Activated T-cell treated with anti-CD3 and anti-CD28 coated beads, Interleukin-2, amount 50 U/mL, for 72 hours (primary cell): ENCODE data around the gene COX20. TPM values are rescaled to one million over a fixed set of nuclear protein-coding genes. Genes with fewer than 3 reads are reported as not detected.

Experiments
- ATAC-seq, 2 donors: fragments of 150-1000 bp; cut with Tn5 transposase; replicated peaks in 1 of 2; 2 replicates each; pipeline ENCODE4 v1.10.0; 2021; ENCODE audit warnings: moderate library complexity in 2 of 2, mild to moderate bottlenecking in 1 of 2
- DNase-seq, 2 donors: peaks; one replicate each; pipeline ENCODE4 v3.0.0; 2021 to 2022; ENCODE audit warnings: mixed read lengths in 1 of 2
- H3K27ac Mint-ChIP-seq: one replicate; pipeline ENCODE4 v1.8.0; 2022; ENCODE audit warnings: mild to moderate bottlenecking, moderate library complexity, mixed read lengths
- H3K27me3 Mint-ChIP-seq: one replicate; pipeline ENCODE4 v1.8.0; 2022; ENCODE audit warnings: low read depth, mixed read lengths
- H3K36me3 Mint-ChIP-seq, 2 donors: one replicate each; pipeline ENCODE4 v1.8.0; 2022; ENCODE audit warnings: mixed read lengths in 2 of 2, mild to moderate bottlenecking in 1 of 2; ENCODE audit not compliant: insufficient read depth in 2 of 2
- H3K4me1 Mint-ChIP-seq: one replicate; pipeline ENCODE4 v1.8.0; 2022; ENCODE audit warnings: low read depth, mixed read lengths
- H3K4me3 Mint-ChIP-seq, 2 donors: one replicate each; pipeline ENCODE4 v1.8.0; 2022; ENCODE audit warnings: mild to moderate bottlenecking in 2 of 2, mixed read lengths in 2 of 2, moderate library complexity in 2 of 2
- H3K9me3 Mint-ChIP-seq, 2 donors: one replicate each; pipeline ENCODE4 v1.8.0; 2022; ENCODE audit warnings: mixed read lengths in 2 of 2
- total RNA-seq, 2 donors: library from RNA; stranded (reverse); gene quantifications; one replicate each; pipeline ENCODE4 v1.2.3, GENCODE V29; 2022

Gene COX20
- total RNA-seq, 2 donors from 2014 or later, result 9.8 to 12.1 TPM

DNA sequence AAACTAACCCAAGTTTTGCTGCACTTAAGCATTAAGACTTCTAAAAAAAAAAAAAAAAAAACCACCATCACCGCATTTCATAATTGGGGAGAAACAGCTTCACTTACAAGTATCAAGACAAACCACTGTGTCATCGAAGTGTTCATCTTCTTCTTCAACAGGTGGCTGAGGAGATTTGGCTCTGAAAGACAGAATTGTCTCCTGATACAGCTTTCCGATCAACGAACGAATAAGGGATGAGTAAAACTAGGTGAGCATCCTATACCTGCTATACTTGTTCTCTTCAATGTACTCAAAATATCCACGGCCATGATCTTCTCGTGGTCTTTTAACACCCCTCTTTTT is 26.9 kb downstream of the COX20 start:
- Mint-ChIP-seq H3K4me1 (peaks cover 75% of the 10 kb centered on the region), H3K27me3 (no peaks in the 10 kb centered on the region), H3K9me3 (no peaks in the 10 kb centered on the region), H3K36me3 (peaks cover 22 to 59% of the 10 kb centered on the region in 2 donors), H3K4me3 (peak overlapping the region; percentile 96 to 99), H3K27ac (peak overlapping the region; percentile 99)
- no peak for ATAC-seq
- no peak for DNase-seq

GRCh38 chr1:244862699-244863490 is 27.4 kb downstream of the COX20 start:
- H3K36me3 Mint-ChIP-seq, result peaks cover 21 to 53% of the 10 kb centered on the region in 2 donors
- no peaks in the 10 kb centered on the region for H3K27me3 Mint-ChIP-seq
- H3K4me1 Mint-ChIP-seq, result peaks cover 70% of the 10 kb centered on the region
- DNase-seq (peak; percentile 94), ATAC-seq (peak; percentile 70 to 78)
- no peaks in the 10 kb centered on the region for H3K9me3 Mint-ChIP-seq
- peak overlapping the region; percentile 96 to 99 for H3K4me3 Mint-ChIP-seq
- H3K27ac Mint-ChIP-seq, result peak overlapping the region; percentile 99

- peak overlapping the region; percentile 97 for H3K27ac Mint-ChIP-seq
- ATAC-seq, result peak in 1 of 2 donors; percentile 2
- H3K9me3 Mint-ChIP-seq, result no peaks in the 10 kb centered on the region
- no peaks in the 10 kb centered on the region for H3K27me3 Mint-ChIP-seq
- H3K4me3 Mint-ChIP-seq, result peak overlapping the region; percentile 98 to 99
- peaks cover 20 to 46% of the 10 kb centered on the region in 2 donors for H3K36me3 Mint-ChIP-seq
- H3K4me1 Mint-ChIP-seq, result peaks cover 62% of the 10 kb centered on the region
- peak in 1 of 2 donors; percentile 43 for DNase-seq
Observed at GRCh38 chr1:244863491-244864252, 28.2 kb downstream of the COX20 start.

DNA sequence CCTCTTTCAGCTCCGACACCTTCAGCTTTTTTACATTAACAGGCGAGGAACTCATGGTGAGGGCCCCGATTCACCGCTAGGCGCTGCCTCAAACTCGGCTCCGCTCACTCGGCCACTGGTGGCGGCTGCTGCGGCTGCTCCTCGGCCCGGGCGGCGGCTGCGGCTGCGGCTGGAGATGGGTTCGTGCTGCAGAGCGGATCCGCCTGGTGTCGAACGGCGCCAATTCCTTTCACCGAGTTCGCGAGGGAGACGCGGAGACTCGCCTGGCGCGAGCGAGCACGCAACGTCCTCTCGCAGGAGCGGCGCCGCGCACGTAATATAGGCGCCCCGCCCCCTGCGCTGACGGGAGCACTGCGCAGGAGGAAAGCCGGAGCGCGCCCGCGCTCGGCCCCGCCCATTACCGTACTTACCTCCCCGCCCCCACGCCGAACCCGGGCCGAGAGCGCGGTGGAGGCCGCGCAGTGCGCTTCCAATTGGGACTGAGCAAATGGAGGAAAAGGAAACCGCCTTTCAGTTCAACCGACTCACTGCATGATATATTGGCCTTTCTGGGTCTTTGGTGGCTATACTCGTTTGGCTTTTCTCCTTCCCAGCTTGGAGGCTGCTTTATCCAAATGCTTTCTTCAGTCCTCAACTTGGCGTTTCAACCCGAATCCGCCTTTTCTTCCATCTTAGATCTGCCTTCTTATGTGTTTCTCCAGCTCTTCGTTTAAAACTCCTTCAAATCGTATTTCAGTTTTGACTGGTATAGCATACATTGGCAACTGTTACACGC is 29.0 kb downstream of the COX20 start, which contains the start of gene HNRNPU:
HNRNPU (minus strand) TSS at position 291 of the 775 bp plus-strand sequence; CDS start at position 55, 236 bp downstream.
- no peaks in the 10 kb centered on the region for H3K9me3 Mint-ChIP-seq
- DNase-seq (peak; percentile 97 to 98), ATAC-seq (peak; percentile 73 to 77)
- H3K27ac Mint-ChIP-seq, result peak within 1 kb of the TSS; percentile 97
- peaks cover 54% of the 10 kb centered on the region for H3K4me1 Mint-ChIP-seq
- H3K27me3 Mint-ChIP-seq, result no peaks in the 10 kb centered on the region
- peaks cover 20 to 39% of the 10 kb centered on the region in 2 donors for H3K36me3 Mint-ChIP-seq
- peak within 1 kb of the TSS; percentile 98 for H3K4me3 Mint-ChIP-seq

GRCh38 chr1:244865028-244865371 is 29.5 kb downstream of the COX20 start:
- H3K36me3 Mint-ChIP-seq, result peaks cover 18 to 34% of the 10 kb centered on the region in 2 donors
- H3K27me3 Mint-ChIP-seq, result no peaks in the 10 kb centered on the region
- H3K4me1 Mint-ChIP-seq, result peaks cover 48% of the 10 kb centered on the region
- H3K4me3 Mint-ChIP-seq, result peak overlapping the region; percentile 98
- H3K27ac Mint-ChIP-seq, result peak overlapping the region; percentile 97
- no peaks in the 10 kb centered on the region for H3K9me3 Mint-ChIP-seq
- ATAC-seq (no peak), DNase-seq (peak; percentile 25 to 41)

DNA sequence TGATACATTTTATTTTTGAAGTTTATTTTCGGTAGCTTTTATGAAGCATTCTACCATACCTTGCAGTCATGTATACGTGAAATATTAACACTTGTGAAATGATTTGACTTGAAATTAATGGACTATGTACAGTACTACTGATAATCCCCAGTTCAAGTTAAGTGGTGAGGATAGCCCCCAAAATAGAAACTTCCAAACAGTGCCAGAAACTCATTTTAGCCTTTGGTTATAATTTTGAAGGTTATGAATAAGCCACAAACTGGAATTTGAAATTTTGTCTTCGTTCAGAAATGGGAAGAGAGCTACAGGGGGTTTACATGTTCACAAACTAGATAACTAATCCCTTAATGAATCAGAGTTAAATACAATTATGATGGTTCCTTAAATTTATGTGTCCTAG is 30.4 kb downstream of the COX20 start:
- Mint-ChIP-seq H3K4me1 (peaks cover 40% of the 10 kb centered on the region), H3K27ac (peak overlapping the region; percentile 97), H3K27me3 (no peaks in the 10 kb centered on the region), H3K4me3 (peak overlapping the region; percentile 98), H3K36me3 (peaks cover 16 to 26% of the 10 kb centered on the region in 2 donors), H3K9me3 (no peaks in the 10 kb centered on the region)
- DNase-seq, result no peak
- no peak for ATAC-seq

GRCh38 chr1:244866355-244866754 is 30.9 kb downstream of the COX20 start:
- H3K36me3 Mint-ChIP-seq, result peaks cover 16 to 21% of the 10 kb centered on the region in 2 donors
- H3K4me1 Mint-ChIP-seq, result peaks cover 35% of the 10 kb centered on the region
- H3K27ac Mint-ChIP-seq, result peak overlapping the region; percentile 89

DNA sequence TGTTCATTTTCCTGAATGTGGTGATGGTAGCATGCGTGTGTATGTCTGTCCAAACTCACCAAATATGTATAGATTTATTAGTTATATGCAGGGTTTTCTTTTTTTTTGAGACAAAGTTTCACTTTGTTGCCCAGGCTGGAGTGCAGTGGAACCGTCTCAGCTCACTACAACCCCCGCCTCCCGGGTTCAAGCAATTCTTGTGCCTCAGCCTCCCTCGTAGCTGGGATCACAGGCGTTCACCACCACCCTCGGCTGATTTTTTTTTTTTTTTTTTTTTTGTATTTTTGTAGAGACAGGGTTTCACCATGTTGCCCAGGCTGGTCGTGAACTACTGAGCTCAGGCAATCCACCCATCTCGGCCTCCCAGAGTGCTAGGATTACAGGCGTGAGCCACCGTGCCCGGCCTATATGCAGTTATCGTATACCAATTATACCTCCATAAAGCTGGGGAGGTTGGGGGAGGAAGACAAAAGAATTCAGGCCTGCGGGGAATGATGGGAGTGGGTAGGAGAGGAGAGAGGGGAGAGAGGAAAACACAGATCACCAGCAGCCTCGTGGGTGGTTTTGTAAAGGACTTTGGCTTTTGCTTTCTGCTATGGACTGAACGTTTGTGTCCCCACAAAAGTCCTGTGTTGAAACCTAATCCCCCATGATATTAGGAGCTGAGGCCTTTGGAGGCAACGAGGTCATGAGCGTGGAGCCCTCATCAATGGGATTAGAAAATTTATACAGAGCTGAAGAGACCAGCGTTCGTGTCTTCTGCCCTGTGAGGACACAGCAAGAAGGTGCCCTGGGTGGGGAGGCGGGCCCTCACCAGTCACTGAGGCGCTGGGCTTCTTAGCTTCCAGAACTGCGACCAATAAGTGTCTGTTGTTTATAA is 33.3 kb downstream of the COX20 start:
- DNase-seq (no peak), ATAC-seq (no peak)
- Mint-ChIP-seq H3K27ac (no peak overlapping the region), H3K9me3 (no peaks in the 10 kb centered on the region), H3K4me1 (peaks cover 23% of the 10 kb centered on the region), H3K27me3 (no peaks in the 10 kb centered on the region), H3K36me3 (peaks cover 4 to 6% of the 10 kb centered on the region in 2 donors), H3K4me3 (no peak overlapping the region)

More at GRCh38 chr1:244866355-244866754, 30.9 kb downstream of the COX20 start:
- DNase-seq (no peak), ATAC-seq (no peak)
- H3K27me3 Mint-ChIP-seq, result no peaks in the 10 kb centered on the region
- H3K4me3 Mint-ChIP-seq, result peak overlapping the region in 1 of 2 donors; percentile 59
- H3K9me3 Mint-ChIP-seq, result no peaks in the 10 kb centered on the region

- ATAC-seq (no peak), DNase-seq (no peak)
- Mint-ChIP-seq H3K27ac (no peak overlapping the region), H3K9me3 (no peaks in the 10 kb centered on the region), H3K4me3 (no peak overlapping the region), H3K4me1 (peaks cover 23% of the 10 kb centered on the region), H3K27me3 (no peaks in the 10 kb centered on the region), H3K36me3 (peaks cover 2% of the 10 kb centered on the region in 2 donors)
Observed at GRCh38 chr1:244869364-244869827, 33.9 kb downstream of the COX20 start.

- Mint-ChIP-seq H3K27me3 (no peaks in the 10 kb centered on the region), H3K9me3 (no peaks in the 10 kb centered on the region), H3K4me3 (no peak overlapping the region), H3K4me1 (peaks cover 22% of the 10 kb centered on the region), H3K27ac (no peak overlapping the region), H3K36me3 (peaks cover 0 to 2% of the 10 kb centered on the region in 2 donors)
- ATAC-seq (no peak), DNase-seq (no peak)
Observed at GRCh38 chr1:244869950-244870349, 34.5 kb downstream of the COX20 start.

DNA sequence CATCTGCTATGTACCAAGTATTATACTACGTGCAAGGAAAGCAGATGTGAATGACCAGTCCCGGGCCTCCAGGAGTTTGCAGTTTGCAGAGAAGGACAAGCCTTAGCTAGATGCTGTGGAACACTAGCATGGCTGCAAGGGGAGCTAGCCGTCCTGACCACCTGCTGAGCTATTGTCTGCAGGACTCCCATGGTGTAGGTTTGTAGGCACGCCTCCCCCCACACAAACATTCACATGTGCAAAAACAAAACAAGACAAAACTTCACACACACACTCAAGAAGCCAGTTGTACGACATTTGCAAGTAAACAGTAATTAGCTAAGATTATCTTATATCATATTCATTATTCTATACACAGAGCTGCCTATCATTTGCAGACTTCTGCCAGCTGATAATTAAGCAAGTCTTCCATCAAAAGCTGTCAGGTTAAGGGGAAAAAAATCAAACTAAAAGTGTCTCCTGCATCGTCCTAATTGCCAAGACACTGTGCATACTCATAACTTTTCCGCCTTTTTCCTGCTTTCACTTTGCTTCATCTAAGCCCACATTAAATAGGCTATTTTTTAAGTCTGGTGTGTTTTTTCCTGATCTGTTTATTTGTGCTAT is 39.6 kb downstream of the COX20 start:
- H3K4me1 Mint-ChIP-seq, result no peaks in the 10 kb centered on the region
- DNase-seq (no peak), ATAC-seq (no peak)
- H3K4me3 Mint-ChIP-seq, result no peak overlapping the region
- H3K9me3 Mint-ChIP-seq, result no peaks in the 10 kb centered on the region
- no peaks in the 10 kb centered on the region for H3K27me3 Mint-ChIP-seq
- no peak overlapping the region for H3K27ac Mint-ChIP-seq
- no peaks in the 10 kb centered on the region for H3K36me3 Mint-ChIP-seq
